HG02623 (cell line): ENCODE data around the gene NKX6-2.
"Not testable (repeated sequence)": the region's sequence is repeated elsewhere in the genome, so short reads cannot be mapped to it uniquely, and the experiment has no call there.

Experiments
- ATAC-seq: cut with Tn5 transposase; IDR thresholded peaks from one replicate; pipeline ENCODE4 v1.9.1; 2021; ENCODE audit warnings: moderate library complexity; ENCODE audit not compliant: unreplicated experiment

The NKX6-2 gene

DNA sequence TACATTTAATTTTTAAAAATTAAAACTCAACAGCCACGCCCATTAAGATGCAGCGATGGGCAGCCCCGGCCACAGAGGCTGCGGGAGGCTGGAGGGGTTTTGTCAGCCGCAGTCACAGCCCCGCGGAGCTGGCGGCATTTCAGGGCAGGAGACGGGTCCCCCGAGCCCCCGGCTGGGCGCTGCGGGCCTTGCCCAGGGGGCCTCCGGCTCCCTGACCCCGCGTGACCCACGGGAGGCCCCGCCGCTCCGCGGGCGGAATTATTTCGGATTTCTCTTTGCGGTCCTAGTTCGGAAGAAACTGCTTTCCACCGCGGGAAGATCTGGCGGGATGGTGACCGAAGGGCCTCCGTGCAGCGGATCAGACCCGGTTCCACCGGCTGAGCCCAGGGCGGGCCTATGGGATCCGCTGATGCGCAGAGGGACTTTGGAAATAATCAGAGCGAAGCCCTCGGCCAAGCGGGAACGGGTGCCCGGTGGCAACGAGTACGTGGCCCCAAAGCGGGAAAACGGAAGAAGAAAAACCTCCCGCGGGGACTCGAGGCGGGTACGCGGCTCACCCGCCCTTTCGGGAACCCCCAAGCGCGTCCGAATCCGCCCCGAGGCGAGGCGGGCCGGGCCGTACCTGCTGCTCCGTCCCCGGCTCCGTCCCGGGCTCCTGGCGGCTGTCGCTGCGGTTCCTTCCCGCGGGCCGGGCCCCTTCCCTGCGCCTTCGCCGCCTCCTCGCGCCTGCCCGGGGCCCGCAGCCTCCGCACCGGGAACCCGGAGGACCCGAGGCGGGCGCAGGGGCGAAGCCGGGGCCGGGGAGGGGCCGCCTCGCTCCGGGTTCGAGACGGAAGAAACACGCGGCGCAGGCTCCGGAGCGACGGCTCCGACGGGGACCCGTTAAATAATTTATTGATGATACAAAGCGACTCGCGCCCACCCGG lies 1.7 kb downstream of the NKX6-2 start:
- no peak for ATAC-seq

DNA sequence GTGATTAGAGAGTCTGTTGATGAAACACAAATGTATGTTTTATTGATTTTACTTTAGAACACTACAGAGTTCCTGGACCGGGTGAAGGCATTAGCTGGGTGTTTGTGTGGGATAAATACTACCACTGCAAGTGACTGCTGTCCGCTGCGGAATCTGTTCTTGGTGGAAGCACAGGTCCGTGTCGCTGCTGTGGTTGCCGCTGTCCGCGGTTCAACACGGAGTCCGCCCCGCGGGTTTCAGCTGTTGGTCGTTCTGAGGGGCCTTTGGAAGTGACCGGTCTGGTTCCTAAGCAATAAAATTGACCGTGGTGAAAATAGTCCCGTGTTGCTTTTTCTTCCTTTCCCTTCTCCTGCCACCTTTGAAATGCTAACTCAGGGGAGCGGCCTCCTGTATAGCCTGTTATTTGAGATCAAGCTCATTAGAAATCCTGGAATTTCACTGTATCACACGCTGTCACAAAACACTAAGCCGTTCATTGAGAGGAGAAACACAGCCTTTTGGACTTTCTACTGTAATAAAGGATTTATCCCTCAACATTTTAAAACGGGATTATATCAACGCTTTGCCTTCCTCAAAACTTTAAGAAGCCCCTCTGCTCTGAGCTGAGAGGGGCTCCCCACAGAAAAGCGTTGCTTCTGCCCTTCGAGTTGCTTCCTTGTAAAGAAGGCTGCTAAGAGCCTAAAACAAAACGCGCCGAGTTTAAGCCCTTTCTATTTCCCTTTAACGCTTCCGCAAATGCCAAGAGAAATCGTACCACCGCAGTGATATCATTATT lies 2.6 kb downstream of the NKX6-2 start:
- no peak for ATAC-seq

DNA sequence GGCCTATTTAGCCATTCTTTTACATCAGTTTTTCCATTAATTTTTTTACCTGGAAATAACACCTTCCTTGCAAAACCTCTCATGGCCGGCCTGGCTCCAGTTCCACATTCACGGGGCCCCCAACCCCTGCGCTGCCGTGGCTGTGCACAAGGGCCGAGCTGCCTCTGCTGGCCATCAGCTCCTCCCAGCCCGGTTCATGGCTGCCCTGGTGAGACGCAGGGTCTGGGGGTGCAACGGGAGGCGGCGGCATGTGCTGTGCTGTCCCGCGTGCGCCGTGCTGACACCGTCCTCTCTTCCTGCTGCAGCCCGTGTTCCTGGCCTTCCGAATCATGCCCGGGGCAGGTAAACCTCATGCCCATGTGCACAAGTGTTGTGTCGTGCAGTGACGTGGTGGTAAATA lies 4.4 kb downstream of the NKX6-2 start:
- ATAC-seq = no peak

DNA sequence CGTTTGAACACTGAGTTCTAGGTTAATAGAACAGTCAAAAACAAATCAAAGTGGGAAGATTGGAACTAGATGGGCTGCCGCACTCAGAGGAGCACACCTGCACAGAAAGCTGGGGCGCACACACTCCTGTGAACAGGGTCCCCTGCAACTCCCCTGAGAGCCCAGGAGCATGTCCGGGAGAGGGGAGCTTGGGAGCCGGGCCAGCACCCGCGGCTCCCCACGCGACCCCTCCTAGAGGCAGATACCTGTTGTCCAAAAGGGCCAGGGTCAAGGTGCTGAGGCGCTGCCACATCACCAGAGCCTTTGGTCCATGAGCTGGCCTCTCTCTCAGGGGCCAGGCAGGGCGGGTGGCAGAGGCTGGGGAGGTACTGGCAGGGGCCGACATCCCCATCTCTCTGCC lies 5.6 kb downstream of the NKX6-2 start:
- ATAC-seq = no peak

DNA sequence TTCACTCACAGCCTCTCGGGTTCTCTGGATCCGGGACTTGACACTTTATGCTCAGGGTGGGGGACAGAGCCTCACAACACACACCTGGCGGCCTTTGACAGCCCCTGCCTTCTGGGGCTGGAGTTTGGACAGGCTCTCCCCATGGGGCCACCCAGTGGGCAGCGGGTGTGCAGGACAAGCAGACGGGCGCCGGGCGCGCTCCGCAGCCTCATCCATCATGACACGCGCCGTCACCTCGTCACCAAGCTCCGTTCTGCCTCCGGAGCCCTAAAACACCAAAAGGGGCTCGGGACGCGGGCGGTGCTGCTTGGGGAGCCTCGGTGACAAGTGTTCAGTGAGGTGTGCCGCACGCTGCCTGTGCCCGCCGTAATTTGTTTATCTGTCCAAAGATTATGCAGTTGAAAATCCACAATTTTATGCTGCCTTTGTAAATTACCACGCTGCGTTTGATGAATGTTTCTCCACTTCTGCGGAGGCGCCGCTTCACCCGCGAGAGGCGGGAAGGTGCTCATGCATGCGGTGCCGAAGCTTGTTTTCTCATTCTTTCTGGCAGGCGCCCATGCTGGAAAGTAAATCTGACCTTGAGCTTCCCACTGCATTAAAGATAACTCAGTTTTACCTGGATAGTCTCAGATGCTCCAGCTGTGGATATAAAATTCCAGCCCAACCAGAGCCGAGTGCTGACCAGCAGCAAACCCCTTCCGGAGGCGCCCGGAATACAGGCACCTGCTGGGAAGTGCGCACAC lies 6.2 kb downstream of the NKX6-2 start:
- no peak for ATAC-seq

DNA sequence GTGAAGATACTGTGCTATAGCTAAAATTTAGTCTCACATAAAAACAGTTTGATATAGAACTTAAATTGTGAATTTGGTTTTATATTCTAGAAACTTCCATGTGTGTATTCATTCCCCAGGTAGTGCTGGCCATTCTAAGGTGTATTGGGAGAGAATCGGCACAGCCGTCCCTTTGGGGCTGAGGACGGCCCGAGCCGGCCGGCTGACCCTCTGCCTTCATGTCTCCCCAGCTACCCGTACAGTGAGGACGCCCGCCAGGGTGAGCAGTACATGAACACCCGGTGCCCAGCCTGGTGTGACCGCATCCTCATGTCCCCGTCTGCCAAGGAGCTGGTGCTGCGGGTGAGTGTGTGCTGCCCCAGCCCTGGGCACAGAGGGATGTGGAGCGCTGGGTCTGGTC lies 8.5 kb downstream of the NKX6-2 start:
- no peak for ATAC-seq

DNA sequence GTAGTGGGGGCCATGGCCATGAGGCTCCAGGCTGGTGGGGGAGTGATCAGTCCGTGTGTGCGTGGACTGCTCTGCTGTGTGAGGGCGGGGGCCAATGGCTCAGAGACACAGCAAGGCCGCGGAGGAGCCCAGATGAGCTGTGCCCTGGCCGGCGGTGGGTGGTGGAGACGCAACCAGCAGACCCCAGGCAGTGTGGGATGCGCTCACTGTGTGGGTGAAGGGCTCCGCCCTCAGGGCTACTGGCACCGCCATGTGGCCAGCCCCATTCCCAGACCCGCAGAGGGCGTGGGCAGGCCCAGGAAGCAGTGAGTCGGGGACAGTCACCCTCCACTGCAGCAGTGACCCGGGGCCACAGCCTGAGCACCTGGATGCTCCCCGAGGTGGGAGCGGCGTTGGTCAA lies 9.1 kb downstream of the NKX6-2 start:
- no peak for ATAC-seq

DNA sequence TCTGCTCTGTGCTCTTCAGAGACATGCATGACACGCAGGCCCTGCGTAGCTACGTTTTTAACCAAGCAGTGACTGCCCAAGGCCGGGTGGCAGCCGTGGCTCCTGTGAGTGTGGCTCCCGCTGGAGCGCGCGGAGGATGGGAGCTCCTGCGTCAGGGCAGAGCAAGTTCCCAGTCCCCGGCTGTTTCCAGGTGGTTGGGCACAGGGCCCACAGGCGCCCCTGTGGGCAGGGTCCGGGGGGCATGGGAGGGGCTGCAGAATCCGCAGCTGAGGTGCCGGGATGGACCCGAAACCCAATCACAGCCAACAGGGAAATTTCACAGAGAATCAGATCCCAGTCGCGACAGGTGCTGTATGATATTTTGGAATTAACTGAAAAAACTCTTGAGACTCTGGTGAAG lies 9.8 kb downstream of the NKX6-2 start:
- ATAC-seq = no peak

DNA sequence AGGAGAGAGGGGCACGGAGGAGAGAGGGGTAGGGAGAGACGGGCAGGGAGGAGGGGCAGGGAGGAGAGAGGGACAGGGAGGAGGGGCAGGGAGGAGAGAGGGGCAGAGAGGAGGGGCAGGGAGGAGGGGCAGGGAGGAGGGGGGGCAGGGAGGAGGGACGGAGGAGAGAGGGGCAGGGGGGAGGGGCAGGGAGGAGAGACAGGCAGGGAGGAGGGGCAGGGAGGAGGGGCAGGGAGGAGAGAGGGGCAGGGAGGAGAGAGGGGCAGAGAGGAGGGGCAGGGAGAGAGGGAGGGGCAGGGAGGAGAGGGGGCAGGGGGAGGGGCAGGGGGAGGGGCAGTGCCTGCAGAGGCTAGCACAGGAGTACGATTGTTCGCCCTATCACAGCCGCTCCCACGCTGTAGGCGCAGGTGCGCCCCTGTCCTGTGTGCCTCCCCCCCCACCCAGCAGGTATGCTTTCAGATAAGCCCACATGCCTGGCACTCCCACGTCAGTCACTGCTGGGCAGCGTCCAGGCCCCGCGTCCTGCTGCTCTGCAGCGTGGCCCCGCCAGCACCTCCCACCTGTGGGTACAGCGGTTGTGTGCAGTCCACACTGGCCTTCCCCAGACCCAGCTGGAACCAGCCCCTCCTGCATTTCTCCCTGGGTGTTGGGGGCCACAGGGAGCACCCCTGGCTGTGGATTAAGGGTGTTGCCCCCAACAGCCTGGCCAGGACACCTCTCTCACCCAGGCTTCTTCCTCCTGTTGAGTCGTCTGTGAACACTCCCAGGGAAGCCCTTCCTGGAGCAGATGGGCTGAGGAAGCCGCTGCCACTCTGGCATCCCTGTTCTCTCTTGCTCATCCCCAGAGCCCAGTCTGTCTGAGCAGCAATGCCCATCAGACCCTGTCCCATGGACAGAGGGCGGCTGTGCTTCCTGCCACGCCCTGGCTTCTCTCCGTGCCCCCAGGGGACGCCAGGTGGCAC lies 10.8 kb downstream of the NKX6-2 start:
- no peak for ATAC-seq

DNA sequence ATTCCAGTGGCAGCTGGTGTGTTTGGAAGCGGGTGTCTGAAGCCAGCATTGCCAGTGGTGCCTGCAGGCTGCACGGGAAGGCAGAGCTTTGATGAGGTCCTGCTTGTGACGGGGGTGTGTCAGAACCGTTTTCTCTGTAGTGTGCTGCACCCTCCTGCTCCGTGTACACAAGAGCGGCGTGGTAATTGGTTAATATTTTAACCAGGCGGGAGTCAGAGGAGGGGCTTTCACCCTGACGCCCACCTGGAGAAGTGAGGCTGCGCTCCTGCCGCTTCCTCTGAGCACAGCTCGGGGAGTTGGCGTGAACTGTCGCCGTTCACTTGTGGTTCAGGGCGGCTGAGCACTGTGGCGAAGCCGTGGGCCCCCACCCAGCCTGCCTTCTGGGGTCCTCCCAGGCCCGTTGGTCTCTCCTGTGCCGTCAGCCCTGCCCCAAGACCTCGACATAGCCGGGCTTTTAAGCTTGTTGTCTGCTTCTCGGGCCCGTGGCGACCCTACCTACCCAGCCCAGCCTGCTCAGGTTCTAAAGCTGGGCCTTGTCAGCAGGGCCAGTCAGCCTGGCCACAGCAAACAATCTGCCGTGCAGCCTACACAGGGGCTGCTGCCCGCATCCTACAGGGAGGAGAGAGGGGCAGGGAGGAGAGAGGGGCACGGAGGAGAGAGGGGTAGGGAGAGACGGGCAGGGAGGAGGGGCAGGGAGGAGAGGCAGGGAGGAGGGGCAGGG lies 11.6 kb downstream of the NKX6-2 start:
- ATAC-seq = no peak

DNA sequence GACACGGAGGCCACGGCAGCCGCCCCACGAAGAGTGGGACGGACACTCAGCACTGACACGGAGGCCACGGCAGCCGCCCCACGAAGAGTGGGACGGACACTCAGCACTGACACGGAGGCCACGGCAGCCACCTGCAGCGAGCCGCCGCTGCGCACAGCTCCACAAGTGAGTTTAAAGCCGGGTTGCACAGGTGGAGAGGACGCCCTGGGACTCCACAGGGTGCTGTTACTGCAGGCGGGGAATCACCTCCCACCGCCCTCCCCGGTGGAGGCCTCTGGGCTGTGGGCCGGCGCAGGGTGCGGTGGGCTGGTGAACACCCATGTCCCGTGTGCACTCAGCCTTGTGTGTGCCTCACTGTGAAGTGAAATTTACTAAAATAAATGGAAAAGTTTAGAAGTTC lies 13.1 kb downstream of the NKX6-2 start:
- not testable (repeated sequence) for ATAC-seq

DNA sequence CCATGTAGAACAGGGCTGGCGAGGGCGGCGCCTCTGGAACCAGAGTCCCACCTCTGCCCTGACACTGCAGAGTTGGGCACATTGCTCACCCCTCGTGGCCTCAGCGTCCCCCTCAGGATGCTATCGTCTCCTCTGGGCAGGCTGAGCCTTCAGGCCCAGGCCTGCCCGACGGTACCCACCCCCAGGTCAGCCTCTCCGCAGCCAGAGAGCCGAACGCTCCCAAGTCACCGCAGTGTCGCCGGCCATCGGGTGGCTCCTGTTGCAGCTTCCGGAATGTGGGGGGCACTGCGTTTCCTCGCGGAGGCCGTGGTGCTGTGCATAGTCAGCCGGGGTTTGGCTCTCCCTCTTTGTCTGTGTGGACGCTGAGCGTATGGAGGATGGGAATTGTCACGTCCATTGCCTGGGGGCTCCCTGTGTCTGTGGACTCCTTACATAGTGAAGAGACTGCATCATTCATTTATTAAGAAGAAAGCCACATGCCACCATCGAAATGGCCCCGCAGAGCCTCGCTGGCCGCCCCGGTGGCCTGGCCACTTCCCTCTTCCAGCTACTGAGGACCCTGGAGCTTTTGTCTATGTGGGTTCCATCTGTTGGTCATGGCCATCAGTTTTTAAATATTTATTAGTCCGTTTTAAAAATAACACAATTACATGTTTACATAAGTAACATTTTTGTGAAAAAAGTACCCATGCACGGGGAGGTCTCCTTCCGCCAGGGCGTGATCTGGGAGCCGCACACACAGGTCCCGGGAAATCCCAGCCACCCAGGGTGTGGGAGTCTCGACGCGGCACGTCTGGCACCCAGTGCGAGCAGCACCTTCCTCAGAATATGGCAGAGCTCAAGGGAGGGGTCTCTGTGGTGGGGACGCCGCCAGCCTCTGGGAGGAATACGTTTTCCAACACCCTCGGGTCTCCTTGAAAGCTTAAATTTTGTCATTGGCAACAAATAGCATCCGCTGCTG lies 15.6 kb downstream of the NKX6-2 start:
- no peak for ATAC-seq

DNA sequence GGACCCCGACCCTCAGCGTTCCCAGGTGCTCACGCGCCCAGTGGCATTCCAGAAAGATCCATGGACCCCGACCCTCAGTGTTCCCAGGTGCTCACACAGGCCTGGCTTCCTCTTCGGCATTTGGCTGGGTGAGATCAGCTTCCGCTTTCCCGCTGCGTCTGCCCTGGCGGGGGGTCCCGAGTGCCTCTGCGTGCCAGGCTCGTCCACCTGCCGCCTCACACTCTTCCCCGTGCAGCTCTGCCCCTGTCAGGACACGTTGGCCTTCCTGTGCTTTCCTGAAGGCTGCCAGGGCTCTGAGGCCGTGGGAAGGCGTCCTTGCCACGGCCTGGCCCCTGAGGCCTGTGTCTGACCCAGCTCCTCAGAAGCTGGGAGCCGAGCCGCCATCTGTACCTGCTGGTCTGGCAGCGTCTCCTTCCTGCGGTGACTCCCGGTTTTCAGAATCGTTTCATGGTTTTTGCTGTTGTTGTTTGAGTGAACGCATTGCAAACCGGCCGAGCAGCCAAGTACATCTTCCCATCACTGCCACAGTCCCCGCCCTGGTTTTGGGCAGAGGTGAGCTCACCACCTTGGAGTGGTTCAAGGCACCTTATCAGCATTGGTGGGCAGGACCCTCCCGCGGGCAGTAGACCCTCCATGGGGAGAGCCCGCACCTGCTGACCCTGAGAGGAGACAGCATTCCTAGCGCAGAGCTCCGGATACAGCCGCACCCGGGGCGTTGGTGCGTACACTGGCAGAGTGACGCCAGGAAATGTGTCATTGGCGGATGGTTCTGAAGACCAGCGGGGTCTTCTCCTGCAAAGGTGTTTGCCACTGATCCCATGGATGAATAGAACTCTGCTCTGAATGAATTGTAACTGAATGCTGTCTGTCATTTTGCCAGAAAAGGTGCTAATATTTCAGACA lies 17.4 kb downstream of the NKX6-2 start:
- no peak for ATAC-seq

DNA sequence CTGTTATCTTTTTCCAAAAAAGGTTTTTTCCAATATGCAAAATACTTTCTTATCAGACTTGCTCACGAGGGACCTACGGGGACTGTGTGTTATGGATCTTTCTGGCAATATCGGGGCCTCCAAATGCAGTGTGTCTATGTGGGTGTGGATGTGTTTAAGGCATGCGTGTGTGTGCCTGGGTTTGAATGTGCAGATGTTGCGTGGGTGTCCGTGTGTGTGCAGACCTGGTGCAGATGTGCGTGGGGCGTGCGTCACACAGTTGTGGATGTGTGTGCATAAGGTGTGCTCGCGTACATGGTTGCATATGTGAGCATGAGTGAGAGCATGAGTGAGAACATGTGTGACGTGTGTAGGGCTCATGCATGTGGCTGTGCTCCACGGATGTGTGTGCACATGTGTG lies 19.7 kb downstream of the NKX6-2 start:
- ATAC-seq = no peak

DNA sequence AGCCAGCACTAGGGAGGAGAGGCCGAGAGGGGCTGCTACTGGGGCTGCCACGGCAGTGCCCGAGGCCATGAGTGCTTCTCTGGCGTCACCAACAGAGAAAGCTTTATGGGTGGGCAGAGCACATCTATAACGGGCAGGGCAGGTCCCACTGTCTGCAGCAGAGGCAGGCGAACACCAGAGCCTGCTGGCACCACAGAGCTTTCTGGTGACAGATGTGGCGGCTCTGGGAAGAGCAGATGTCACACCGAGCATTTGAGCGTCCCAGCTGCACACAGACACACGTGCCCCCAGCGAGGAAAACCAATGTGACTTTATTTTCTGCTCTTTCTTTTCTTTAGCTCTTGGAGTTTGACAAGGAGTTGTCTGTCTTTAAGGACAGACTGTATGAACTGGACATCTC lies 20.5 kb downstream of the NKX6-2 start:
- ATAC-seq = no peak

DNA sequence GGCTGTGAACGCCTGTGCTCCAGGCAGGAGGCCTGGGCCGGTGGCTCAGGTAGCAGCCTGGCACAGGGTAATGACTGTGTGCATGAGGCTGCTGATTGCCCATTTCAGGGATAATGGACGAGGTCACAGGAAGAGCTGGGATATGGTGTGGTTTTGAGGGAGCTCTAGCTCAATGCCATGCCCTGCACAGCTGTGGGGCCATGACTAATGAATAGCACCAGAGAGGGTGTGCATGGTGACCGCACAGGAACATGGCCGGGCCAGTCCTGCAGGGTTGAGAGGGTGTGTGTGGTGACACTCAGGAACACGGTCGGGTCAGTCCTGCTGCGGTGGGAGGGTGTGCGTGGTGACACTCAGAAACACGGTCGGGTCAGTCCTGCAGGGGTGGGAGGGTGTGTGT lies 21.8 kb downstream of the NKX6-2 start:
- no peak for ATAC-seq

DNA sequence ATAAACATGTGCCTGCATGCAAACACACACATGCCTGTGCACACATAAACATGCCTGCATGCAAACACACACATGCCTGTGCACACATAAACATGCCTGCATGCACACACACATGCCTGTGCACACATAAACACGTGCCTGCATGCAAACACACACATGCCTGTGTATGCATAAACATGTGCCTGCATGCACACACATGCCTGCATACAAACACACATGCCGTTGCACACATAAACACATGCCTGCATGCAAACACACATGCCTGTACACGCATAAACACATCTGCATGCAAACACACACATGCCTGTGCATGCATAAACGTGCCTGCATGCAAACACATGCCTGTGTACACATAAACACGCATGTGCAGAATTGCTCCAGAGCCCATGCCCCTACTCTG lies 22.4 kb downstream of the NKX6-2 start:
- no peak for ATAC-seq

DNA sequence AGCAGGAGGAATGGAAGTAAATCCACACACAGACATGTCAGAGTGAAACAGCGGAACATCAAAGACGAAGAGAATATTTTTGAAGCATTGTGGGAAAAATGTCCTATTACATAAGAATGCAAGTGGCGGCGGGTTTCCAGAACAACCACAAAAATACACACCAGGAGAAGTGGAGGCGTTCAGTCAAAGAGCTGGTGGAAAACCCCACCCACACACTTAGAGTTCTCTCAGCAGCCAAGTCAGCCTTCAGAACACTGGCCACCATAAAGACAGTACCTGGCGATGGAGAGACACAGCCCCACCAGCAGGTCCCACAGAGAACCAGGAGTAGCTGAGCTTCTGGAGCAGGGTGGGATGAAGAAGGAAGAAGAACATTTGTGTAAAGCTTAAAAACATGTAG lies 23.7 kb downstream of the NKX6-2 start:
- no peak for ATAC-seq
